A549 (cell line): ENCODE data around the gene MYO1E. TPM values are rescaled to one million over a fixed set of nuclear protein-coding genes. Genes with fewer than 3 reads are reported as not detected.
A peak's percentile ranks its signal among the peaks of the same experiment; 100 is the strongest.

ENCODE experiments used
- ATAC-seq, 2 experiments: fragments of 200-7000 bp in 1 of 2; fragments of >200 bp in 1 of 2; cut with Nextera tagmentation in 1 of 2; cut with Tn5 transposase in 1 of 2; 3 replicates each; pipeline versions ENCODE4 v1.8.0 to v1.9.1; 2018 to 2020; ENCODE audit warnings: mild to moderate bottlenecking in 1 of 2, moderate library complexity in 1 of 2
- CTCF ChIA-PET: fragments of 300-600 bp; sonication (Branson Sonifier 250); formaldehyde crosslinking; extraction: SDS; loops from one replicate; lab custom pipeline; 2021; ENCODE audit warnings: antibody characterized with exemption, inconsistent platforms; lab: Yijun Ruan, JAX
- POLR2A ChIA-PET: fragments of 350-600 bp; formaldehyde crosslinking; extraction: SDS; loops from one replicate; lab custom pipeline; 2021; ENCODE audit warnings: antibody characterized with exemption, inconsistent platforms; lab: Yijun Ruan, JAX
- DNase-seq, 2 experiments: peaks; one replicate each; pipeline versions ENCODE4 v3.0.0 to v3.0.0-alpha.2; 2011 to 2016; ENCODE audit warnings: low read depth in 1 of 2, low spot score in 1 of 2
- FAIRE-seq: peaks from 2 replicates; lab custom pipeline; 2011; peaks lifted over from hg19 to GRCh38; lab: Jason Lieb, UNC
- H3K27ac ChIP-seq, 2 experiments: fragments of >200 bp; sonication (Bioruptor Twin); formaldehyde crosslinking; 3 replicates each; pipeline ENCODE4 v1.5.1; 2016 to 2017
- H3K4me1 ChIP-seq: fragments of >200 bp; sonication (Bioruptor Twin); formaldehyde crosslinking; 3 replicates; pipeline ENCODE4 v1.6.1; 2016
- H3K4me2 ChIP-seq: fragments of >200 bp; sonication (Bioruptor Twin); formaldehyde crosslinking; 3 replicates; pipeline ENCODE4 v1.6.1; 2016
- H3K4me3 ChIP-seq: fragments of >200 bp; sonication (Bioruptor Twin); formaldehyde crosslinking; 3 replicates; pipeline ENCODE4 v1.5.1; 2016
- H3K9me3 ChIP-seq: fragments of >200 bp; sonication (Bioruptor Twin); formaldehyde crosslinking; 3 replicates; pipeline ENCODE4 v1.6.1; 2016
- CEBPB ChIP-seq, 2 experiments: fragments of >200 bp in 1 of 2; sonication (Bioruptor Twin) in 1 of 2; formaldehyde crosslinking in 1 of 2; IDR thresholded peaks; 2 replicates each; pipeline ENCODE4 v1.6.1; 2012 to 2016
- CHD2 ChIP-seq: fragments of 150-350 bp; IDR thresholded peaks from 2 replicates; pipeline ENCODE4 v1.6.1; 2014; ENCODE audit warnings: low read length; ENCODE audit not compliant: partially characterized antibody
- EHF ChIP-seq: fragments of 250-450 bp; sonication (Bioruptor Pico); IDR thresholded peaks from 2 replicates; pipeline ENCODE4 v1.5.0; 2020; ENCODE audit warnings: mild to moderate bottlenecking
- FOSB ChIP-seq: fragments of 250-450 bp; sonication (Bioruptor Pico); IDR thresholded peaks from 2 replicates; pipeline ENCODE4 v1.5.0; 2020; ENCODE audit warnings: mild to moderate bottlenecking, moderate library complexity
- FOSL2 ChIP-seq, 2 experiments: fragments of 450-650 bp in 1 of 2; fragments of >200 bp in 1 of 2; sonication (Bioruptor Twin) in 1 of 2; formaldehyde crosslinking; IDR thresholded peaks; 2 replicates each; pipeline versions ENCODE4 v1.5.0 to v1.6.1; 2016 to 2020; ENCODE audit warnings: mild to moderate bottlenecking in 1 of 2, moderate library complexity in 1 of 2
- FOXS1 ChIP-seq: fragments of 250-450 bp; sonication (Bioruptor Pico); IDR thresholded peaks from 2 replicates; pipeline ENCODE4 v1.5.0; 2020; ENCODE audit warnings: mild to moderate bottlenecking, moderate library complexity
- HDAC2 ChIP-seq: fragments of 200-600 bp; sonication (generic); IDR thresholded peaks from 2 replicates; pipeline ENCODE4 v1.6.1; 2016
- JUNB ChIP-seq: fragments of >200 bp; sonication (Bioruptor Twin); formaldehyde crosslinking; IDR thresholded peaks from 2 replicates; pipeline ENCODE4 v1.6.1; 2016
- KDM5A ChIP-seq: fragments of 200-600 bp; sonication (generic); IDR thresholded peaks from 2 replicates; pipeline ENCODE4 v1.6.1; 2016; ENCODE audit warnings: antibody characterized with exemption, mild to moderate bottlenecking
- RCOR1 ChIP-seq: fragments of 150-350 bp; IDR thresholded peaks from 2 replicates; pipeline ENCODE4 v1.6.1; 2014; ENCODE audit warnings: antibody characterized with exemption, low read length, low read depth
- RFX5 ChIP-seq: fragments of 450-650 bp; IDR thresholded peaks from 2 replicates; pipeline ENCODE4 v1.7.1; 2014; ENCODE audit warnings: antibody characterized with exemption, mild to moderate bottlenecking, moderate library complexity
- RNF2 ChIP-seq: fragments of 200-600 bp; sonication (generic); IDR thresholded peaks from 2 replicates; pipeline ENCODE4 v1.6.1; 2016; ENCODE audit warnings: low read depth, mild to moderate bottlenecking, antibody characterized with exemption, moderate library complexity, borderline replicate concordance
- ZFP36 ChIP-seq: fragments of 450-650 bp; IDR thresholded peaks from 2 replicates; pipeline ENCODE4 v1.6.1; 2014; ENCODE audit warnings: borderline replicate concordance; ENCODE audit not compliant: partially characterized antibody
- ZSCAN20 ChIP-seq: fragments of 250-450 bp; sonication (Bioruptor Pico); IDR thresholded peaks from 2 replicates; pipeline ENCODE4 v1.8.0; 2022; ENCODE audit warnings: mild to moderate bottlenecking, moderate library complexity
- WGBS: methylation state at CpG from one replicate; pipeline ENCODE4 v1.1.6; 2017; ENCODE audit errors: missing lambda C conversion rate; 5-methylcytosine and 5-hydroxymethylcytosine counted together
- polyA plus RNA-seq, 4 experiments: library from polyadenylated mRNA; depleted of rRNA in 3 of 4; stranded (reverse); fragments of >200 nt; fragmentation: RNase III in 1 of 4; extraction: RNeasy Plus Mini Kit Qiagen cat#74134 plus additional on column Dnase treatment in 1 of 4; gene quantifications; 2 replicates in 3 of 4; 3 replicates in 1 of 4; pipeline ENCODE4 v1.2.3, GENCODE V29; 2011 to 2017
- TF ChIP-seq, protein P1 (sequence below): fragments of 450-650 bp; IDR thresholded peaks from 2 replicates; pipeline ENCODE4 v1.6.1; 2014; ENCODE audit warnings: antibody characterized with exemption
- TF ChIP-seq, protein P2 (sequence below): fragments of >200 bp; sonication (Bioruptor Twin); formaldehyde crosslinking; IDR thresholded peaks from 3 replicates; pipeline ENCODE4 v1.6.1; 2016
- TF ChIP-seq, protein P3 (sequence below): IDR thresholded peaks from 2 replicates; pipeline ENCODE4 v1.6.1; 2012
- TF ChIP-seq, protein P4 (sequence below): fragments of 200-600 bp; sonication (generic); IDR thresholded peaks from 2 replicates; pipeline ENCODE4 v1.6.1; 2016; ENCODE audit warnings: antibody characterized with exemption, mild to moderate bottlenecking, moderate library complexity

Gene MYO1E
- polyA plus RNA-seq, 2 of the 4 experiments (the other 2 are of a cell fraction): 202 to 497 TPM

DNA sequence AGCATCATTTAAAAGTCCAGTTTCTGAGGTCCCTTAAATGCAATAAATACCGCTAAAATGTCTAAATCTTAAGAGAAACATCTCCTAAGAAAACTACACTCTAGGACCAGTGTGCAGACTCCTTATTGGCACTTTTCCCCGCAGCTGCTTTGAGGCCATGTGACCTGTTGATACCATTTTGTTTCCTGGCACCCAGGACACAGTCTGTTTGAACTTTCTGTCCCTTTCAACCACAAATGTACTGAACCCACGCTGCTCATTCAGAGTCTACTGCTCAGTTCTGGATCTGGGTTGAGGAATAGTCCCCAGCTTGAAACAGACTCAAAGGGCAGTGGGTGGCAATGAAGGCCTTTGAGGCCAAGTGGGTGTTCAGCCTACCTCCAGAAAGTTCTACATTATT lies 148.9 kb downstream of the MYO1E start:
- TF ChIP-seq HDAC2 (no peak), FOSL2 (IDR thresholded peaks at IDR 0.05) (no peak), FOSL2 (CRISPR knock-in tag; IDR thresholded peaks at IDR 0.05) (no peak), ZSCAN20 (CRISPR knock-in tag) (no peak), FOXS1 (CRISPR knock-in tag) (no peak), EHF (CRISPR knock-in tag) (no peak), RCOR1 (no peak), RNF2 (no peak), CEBPB (IDR thresholded peaks at IDR 0.05) (no peak), CHD2 (no peak), RFX5 (no peak), JUNB (no peak), KDM5A (no peak), ZFP36 (no peak)
- TF ChIP-seq, protein P1, sequence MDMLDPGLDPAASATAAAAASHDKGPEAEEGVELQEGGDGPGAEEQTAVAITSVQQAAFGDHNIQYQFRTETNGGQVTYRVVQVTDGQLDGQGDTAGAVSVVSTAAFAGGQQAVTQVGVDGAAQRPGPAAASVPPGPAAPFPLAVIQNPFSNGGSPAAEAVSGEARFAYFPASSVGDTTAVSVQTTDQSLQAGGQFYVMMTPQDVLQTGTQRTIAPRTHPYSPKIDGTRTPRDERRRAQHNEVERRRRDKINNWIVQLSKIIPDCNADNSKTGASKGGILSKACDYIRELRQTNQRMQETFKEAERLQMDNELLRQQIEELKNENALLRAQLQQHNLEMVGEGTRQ: no peak
- TF ChIP-seq, protein P2, sequence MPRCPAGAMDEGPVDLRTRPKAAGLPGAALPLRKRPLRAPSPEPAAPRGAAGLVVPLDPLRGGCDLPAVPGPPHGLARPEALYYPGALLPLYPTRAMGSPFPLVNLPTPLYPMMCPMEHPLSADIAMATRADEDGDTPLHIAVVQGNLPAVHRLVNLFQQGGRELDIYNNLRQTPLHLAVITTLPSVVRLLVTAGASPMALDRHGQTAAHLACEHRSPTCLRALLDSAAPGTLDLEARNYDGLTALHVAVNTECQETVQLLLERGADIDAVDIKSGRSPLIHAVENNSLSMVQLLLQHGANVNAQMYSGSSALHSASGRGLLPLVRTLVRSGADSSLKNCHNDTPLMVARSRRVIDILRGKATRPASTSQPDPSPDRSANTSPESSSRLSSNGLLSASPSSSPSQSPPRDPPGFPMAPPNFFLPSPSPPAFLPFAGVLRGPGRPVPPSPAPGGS: no peak
- TF ChIP-seq, protein P3, sequence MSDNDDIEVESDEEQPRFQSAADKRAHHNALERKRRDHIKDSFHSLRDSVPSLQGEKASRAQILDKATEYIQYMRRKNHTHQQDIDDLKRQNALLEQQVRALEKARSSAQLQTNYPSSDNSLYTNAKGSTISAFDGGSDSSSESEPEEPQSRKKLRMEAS: no peak
- TF ChIP-seq, protein P4, sequence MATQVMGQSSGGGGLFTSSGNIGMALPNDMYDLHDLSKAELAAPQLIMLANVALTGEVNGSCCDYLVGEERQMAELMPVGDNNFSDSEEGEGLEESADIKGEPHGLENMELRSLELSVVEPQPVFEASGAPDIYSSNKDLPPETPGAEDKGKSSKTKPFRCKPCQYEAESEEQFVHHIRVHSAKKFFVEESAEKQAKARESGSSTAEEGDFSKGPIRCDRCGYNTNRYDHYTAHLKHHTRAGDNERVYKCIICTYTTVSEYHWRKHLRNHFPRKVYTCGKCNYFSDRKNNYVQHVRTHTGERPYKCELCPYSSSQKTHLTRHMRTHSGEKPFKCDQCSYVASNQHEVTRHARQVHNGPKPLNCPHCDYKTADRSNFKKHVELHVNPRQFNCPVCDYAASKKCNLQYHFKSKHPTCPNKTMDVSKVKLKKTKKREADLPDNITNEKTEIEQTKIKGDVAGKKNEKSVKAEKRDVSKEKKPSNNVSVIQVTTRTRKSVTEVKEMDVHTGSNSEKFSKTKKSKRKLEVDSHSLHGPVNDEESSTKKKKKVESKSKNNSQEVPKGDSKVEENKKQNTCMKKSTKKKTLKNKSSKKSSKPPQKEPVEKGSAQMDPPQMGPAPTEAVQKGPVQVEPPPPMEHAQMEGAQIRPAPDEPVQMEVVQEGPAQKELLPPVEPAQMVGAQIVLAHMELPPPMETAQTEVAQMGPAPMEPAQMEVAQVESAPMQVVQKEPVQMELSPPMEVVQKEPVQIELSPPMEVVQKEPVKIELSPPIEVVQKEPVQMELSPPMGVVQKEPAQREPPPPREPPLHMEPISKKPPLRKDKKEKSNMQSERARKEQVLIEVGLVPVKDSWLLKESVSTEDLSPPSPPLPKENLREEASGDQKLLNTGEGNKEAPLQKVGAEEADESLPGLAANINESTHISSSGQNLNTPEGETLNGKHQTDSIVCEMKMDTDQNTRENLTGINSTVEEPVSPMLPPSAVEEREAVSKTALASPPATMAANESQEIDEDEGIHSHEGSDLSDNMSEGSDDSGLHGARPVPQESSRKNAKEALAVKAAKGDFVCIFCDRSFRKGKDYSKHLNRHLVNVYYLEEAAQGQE: no peak
- DNase-seq: no peak
- peak in 1 of 2 experiments; percentile 18; a peak in 1 of 6 replicates for ATAC-seq
- 83% methylated on average over 3 of the region's 3 CpGs for WGBS
- Histone ChIP-seq H3K9me3 (no peaks in the 10 kb centered on the region), H3K4me2 (no peak overlapping the region), H3K4me1 (peaks cover 21% of the 10 kb centered on the region), H3K27ac (no peak overlapping the region), H3K4me3 (no peak overlapping the region)
- ChIA-PET POLR2A (no interaction called here), CTCF (interaction anchor here (1.0 to 3.0 kb wide), 8 partner anchors 9 to 269 kb away, joined by 3 to 12 read pairs (median 6); no protein-coding TSS in a partner anchor)
- FAIRE-seq: no peak

DNA sequence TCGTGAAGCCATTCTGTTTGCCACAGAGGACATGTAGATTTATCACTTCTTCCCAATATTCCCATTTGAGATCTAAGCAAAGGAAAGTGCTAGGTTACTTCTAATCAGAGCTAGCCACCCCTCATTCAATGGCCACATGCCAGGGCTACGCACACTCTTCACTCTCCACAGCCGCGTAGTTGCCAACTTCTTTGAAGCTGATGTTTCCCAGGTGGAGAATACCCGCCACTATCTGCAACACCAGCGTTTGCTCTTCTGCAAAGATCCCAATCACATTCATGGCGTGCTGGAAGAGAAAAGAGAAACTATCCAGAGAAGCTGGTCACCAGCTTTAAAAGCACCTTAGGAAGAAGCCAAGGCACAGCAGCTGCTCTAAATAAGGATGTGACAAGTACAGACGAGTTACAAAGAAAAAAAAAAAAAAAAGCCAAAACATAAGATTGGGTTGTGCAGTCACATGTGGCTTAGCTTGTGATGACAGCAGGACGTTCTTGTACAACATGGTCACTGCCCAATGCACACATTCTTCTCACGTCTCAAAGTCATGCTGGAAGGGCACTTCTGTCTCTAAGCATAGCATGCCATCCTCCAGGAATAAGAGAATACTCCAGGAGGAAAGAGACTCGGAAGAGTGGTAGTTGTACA lies 149.6 kb downstream of the MYO1E start:
- DNase-seq (no peak), ATAC-seq (no peak), FAIRE-seq (no peak)
- TF ChIP-seq CEBPB (IDR thresholded peaks at IDR 0.05) (no peak), FOSB (no peak)
- ChIA-PET CTCF (interaction anchor here (0.6 to 3.0 kb wide), 10 partner anchors 10 to 270 kb away, joined by 3 to 12 read pairs (median 4); no protein-coding TSS in a partner anchor), POLR2A (no interaction called here)
- 92% methylated on average over 11 of the region's 11 CpGs for WGBS
- H3K9me3 ChIP-seq: no peaks in the 10 kb centered on the region
- peak overlapping the region in 1 of 2 experiments; percentile 6; a peak in 1 of 6 replicates for H3K27ac ChIP-seq
- H3K4me1 ChIP-seq: peaks cover 21% of the 10 kb centered on the region
- no peak overlapping the region for H3K4me2 ChIP-seq
- no peak overlapping the region for H3K4me3 ChIP-seq
